Stomach (tissue), 4 donors: ENCODE data around the gene CARMIL1.

Source experiments
- CTCF ChIP-seq, 7 experiments: fragments of 450-650 bp in 4 of 7; fragments of 200-600 bp in 3 of 7; sonication (generic) in 3 of 7; IDR thresholded peaks; one replicate each; pipeline ENCODE4 v1.5.1; 2016 to 2019; ENCODE audit warnings: antibody characterized with exemption in 7 of 7, control low read depth in 2 of 7, mild to moderate bottlenecking in 1 of 7
- EP300 ChIP-seq: sonication (generic); formaldehyde crosslinking; IDR thresholded peaks from one replicate; pipeline ENCODE4 v1.6.1; 2017; ENCODE audit warnings: antibody characterized with exemption

GRCh38 chr6:25314509-25315175 is 35.5 kb downstream of the CARMIL1 start:
- no peak for TF ChIP-seq CTCF (IDR thresholded peaks at IDR 0.05)
- TF ChIP-seq EP300: no peak
